PC-3 (cell line): ENCODE data around the gene DENND6B. TPM values are rescaled to one million over a fixed set of nuclear protein-coding genes. Genes with fewer than 3 reads are reported as not detected.

Experiments used
- ATAC-seq: fragments of 200-7000 bp; cut with Tn5 transposase; 2 replicates; pipeline ENCODE4 v1.9.1; 2020; ENCODE audit warnings: mild to moderate bottlenecking, moderate library complexity
- BruUV-seq: library from RNA; stranded (reverse); fragments of 400-500 nt; replicated peaks from 2 replicates; lab custom pipeline; 2021; lab: Mats Ljungman, UMichigan
- CTCF ChIA-PET: fragments of 300-600 bp; sonication (Branson Sonifier 250); formaldehyde crosslinking; loops from one replicate; lab custom pipeline; 2022; ENCODE audit warnings: antibody characterized with exemption; lab: Charles Lee
- POLR2A ChIA-PET: fragments of 300-600 bp; sonication (Branson Sonifier 250); formaldehyde crosslinking; loops from one replicate; lab custom pipeline; 2022; ENCODE audit warnings: antibody characterized with exemption; ENCODE audit not compliant: unreplicated experiment; lab: Charles Lee
- DNase-seq: peaks from one replicate; pipeline ENCODE4 v3.0.0-alpha.2; 2015
- H2AFZ ChIP-seq: fragments of 300-600 bp; sonication (generic); 2 replicates; pipeline ENCODE4 v1.6.0; 2016; ENCODE audit warnings: antibody characterized with exemption, low read length
- H3F3A ChIP-seq: fragments of 300-600 bp; sonication (generic); one replicate; pipeline ENCODE4 v1.6.0; 2017; ENCODE audit warnings: antibody characterized with exemption, low read length, control low read depth, mild to moderate bottlenecking; ENCODE audit not compliant: unreplicated experiment
- H3K27ac ChIP-seq: fragments of 300-600 bp; sonication (generic); 2 replicates; pipeline ENCODE4 v1.5.1; 2016; ENCODE audit warnings: mild to moderate bottlenecking, low read length
- H3K27me3 ChIP-seq: fragments of 300-600 bp; sonication (generic); 2 replicates; pipeline ENCODE4 v1.6.1; 2016; ENCODE audit warnings: low read length, mixed read lengths
- H3K36me3 ChIP-seq: fragments of 300-600 bp; sonication (generic); 2 replicates; pipeline ENCODE4 v1.6.1; 2016; ENCODE audit warnings: low read depth, mixed run types, low read length, mixed read lengths
- H3K4me1 ChIP-seq: fragments of 300-600 bp; sonication (generic); 2 replicates; pipeline ENCODE4 v1.5.1; 2016; ENCODE audit warnings: low read length; ENCODE audit not compliant: insufficient read depth
- H3K4me2 ChIP-seq: fragments of 300-600 bp; sonication (generic); 2 replicates; pipeline ENCODE4 v1.6.0; 2016; ENCODE audit warnings: low read length
- H3K4me3 ChIP-seq: fragments of 300-600 bp; sonication (generic); 2 replicates; pipeline ENCODE4 v1.5.1; 2016; ENCODE audit warnings: mild to moderate bottlenecking, low read length, mixed read lengths
- H3K79me2 ChIP-seq: fragments of 300-600 bp; sonication (generic); 2 replicates; pipeline ENCODE4 v1.6.1; 2017; ENCODE audit warnings: low read length, mixed read lengths
- H3K9ac ChIP-seq: fragments of 300-600 bp; sonication (generic); 2 replicates; pipeline ENCODE4 v1.6.0; 2016; ENCODE audit warnings: mild to moderate bottlenecking, low read length
- H3K9me2 ChIP-seq: fragments of 300-600 bp; sonication (generic); replicated peaks from 2 replicates; pipeline ENCODE4 v1.6.1; 2016; ENCODE audit warnings: mixed run types, low read length, mixed read lengths
- H3K9me3 ChIP-seq: fragments of 300-600 bp; sonication (generic); 2 replicates; pipeline ENCODE4 v1.6.1; 2016; ENCODE audit warnings: low read length, mixed read lengths
- H4K20me1 ChIP-seq: fragments of 300-600 bp; sonication (generic); 2 replicates; pipeline ENCODE4 v1.6.1; 2016; ENCODE audit warnings: low read length, mixed read lengths
- CTCF ChIP-seq: fragments of 300-600 bp; sonication (generic); conservative IDR thresholded peaks from 2 replicates; pipeline ENCODE4 v1.5.1; 2017; ENCODE audit warnings: antibody characterized with exemption, low read depth, mild to moderate bottlenecking, low read length
- EZH2 ChIP-seq: fragments of 300-600 bp; sonication (generic); IDR thresholded peaks from one replicate; pipeline ENCODE4 v1.6.1; 2017; ENCODE audit warnings: antibody characterized with exemption, mild to moderate bottlenecking, low read length; ENCODE audit not compliant: unreplicated experiment
- EZH2phosphoT487 ChIP-seq: fragments of 300-600 bp; sonication (generic); IDR thresholded peaks from 2 replicates; pipeline ENCODE4 v1.6.1; 2018; ENCODE audit warnings: mild to moderate bottlenecking, antibody characterized with exemption, low read length, borderline replicate concordance
- intact Hi-C: fragments of 100-400 bp; cut with micrococcal nuclease; formaldehyde crosslinking; loops from 2 replicates; pipeline ENCODE4 v1.9.0; 2023
- total RNA-seq: library from RNA; depleted of rRNA; stranded (reverse); fragments of >200 nt; gene quantifications from 2 replicates; pipeline ENCODE4 v1.2.3, GENCODE V29; 2014

The DENND6B gene
- total RNA-seq, 1 experiment from 2014 or later, result 1.1 TPM

- H3K9me2 ChIP-seq, result no peaks in the 10 kb centered on the region
- peaks cover 22% of the 10 kb centered on the region for H3K4me1 ChIP-seq
- intact Hi-C loops, result no loop called here
- H3K9ac ChIP-seq, result no peak overlapping the region
- DNase-seq (no peak), ATAC-seq (no peak)
- H3K27me3 ChIP-seq, result no peaks in the 10 kb centered on the region
- no peak overlapping the region for H3K4me2 ChIP-seq
- ChIA-PET CTCF (no interaction called here), POLR2A (no interaction called here)
- no peaks in the 10 kb centered on the region for H3K79me2 ChIP-seq
- H3K36me3 ChIP-seq, result no peaks in the 10 kb centered on the region
- no peaks in the 10 kb centered on the region for H3F3A ChIP-seq
- BruUV-seq, result no TSS peak
- H3K27ac ChIP-seq, result no peak overlapping the region
- H2AFZ ChIP-seq, result no peak overlapping the region
- TF ChIP-seq EZH2phosphoT487 (no peak), EZH2 (no peak), CTCF (no peak)
- H3K4me3 ChIP-seq, result no peak overlapping the region
- H3K9me3 ChIP-seq, result no peaks in the 10 kb centered on the region
- no peaks in the 10 kb centered on the region for H4K20me1 ChIP-seq
Measured at GRCh38 chr22:50266994-50267393, 59.8 kb downstream of the DENND6B start.

GRCh38 chr22:50264946-50265669, 61.7 kb downstream of the DENND6B start:
- peaks cover 8% of the 10 kb centered on the region for H3K79me2 ChIP-seq
- no peaks in the 10 kb centered on the region for H3K27me3 ChIP-seq
- H3K4me1 ChIP-seq, result peaks cover 10% of the 10 kb centered on the region
- H2AFZ ChIP-seq, result no peak overlapping the region
- H3K9me2 ChIP-seq, result no peaks in the 10 kb centered on the region
- ChIA-PET POLR2A (no interaction called here), CTCF (no interaction called here)
- ATAC-seq (no peak), DNase-seq (no peak)
- H3K4me3 ChIP-seq, result no peak overlapping the region
- BruUV-seq, result no TSS peak
- H3K36me3 ChIP-seq, result no peaks in the 10 kb centered on the region
- TF ChIP-seq CTCF (no peak), EZH2 (no peak), EZH2phosphoT487 (no peak)
- H3F3A ChIP-seq, result no peaks in the 10 kb centered on the region
- no peak overlapping the region for H3K27ac ChIP-seq
- H3K9ac ChIP-seq, result no peak overlapping the region
- no peak overlapping the region for H3K4me2 ChIP-seq
- intact Hi-C loops, result no loop called here
- no peaks in the 10 kb centered on the region for H4K20me1 ChIP-seq
- no peaks in the 10 kb centered on the region for H3K9me3 ChIP-seq

GRCh38 chr22:50264104-50264745, 62.6 kb downstream of the DENND6B start:
- no TSS peak for BruUV-seq
- Histone ChIP-seq H2AFZ (no peak overlapping the region), H3K9me2 (no peaks in the 10 kb centered on the region), H3K4me3 (no peak overlapping the region), H4K20me1 (no peaks in the 10 kb centered on the region), H3F3A (no peaks in the 10 kb centered on the region), H3K4me1 (peaks cover 10% of the 10 kb centered on the region), H3K79me2 (peaks cover 10% of the 10 kb centered on the region), H3K4me2 (no peak overlapping the region), H3K27ac (no peak overlapping the region), H3K9me3 (no peaks in the 10 kb centered on the region), H3K36me3 (no peaks in the 10 kb centered on the region), H3K27me3 (no peaks in the 10 kb centered on the region), H3K9ac (no peak overlapping the region)
- ChIA-PET POLR2A (no interaction called here), CTCF (no interaction called here)
- DNase-seq (no peak), ATAC-seq (no peak)
- intact Hi-C loops, result no loop called here
- TF ChIP-seq EZH2phosphoT487, result no peak
- no peak for TF ChIP-seq CTCF
